ENCODE measurements around the gene RAD9A. TPM values are rescaled to one million over a fixed set of nuclear protein-coding genes. Genes with fewer than 3 reads are reported as not detected.
A peak's percentile ranks its signal among the peaks of the same experiment; 100 is the strongest.

Gene RAD9A
- total and polyA plus RNA-seq, 9 of the 15 experiments (the other 6 are each of a cell fraction or from before 2014, with no cell fraction given) = 1.4 to 41.2 (median 16.1) TPM

DNA sequence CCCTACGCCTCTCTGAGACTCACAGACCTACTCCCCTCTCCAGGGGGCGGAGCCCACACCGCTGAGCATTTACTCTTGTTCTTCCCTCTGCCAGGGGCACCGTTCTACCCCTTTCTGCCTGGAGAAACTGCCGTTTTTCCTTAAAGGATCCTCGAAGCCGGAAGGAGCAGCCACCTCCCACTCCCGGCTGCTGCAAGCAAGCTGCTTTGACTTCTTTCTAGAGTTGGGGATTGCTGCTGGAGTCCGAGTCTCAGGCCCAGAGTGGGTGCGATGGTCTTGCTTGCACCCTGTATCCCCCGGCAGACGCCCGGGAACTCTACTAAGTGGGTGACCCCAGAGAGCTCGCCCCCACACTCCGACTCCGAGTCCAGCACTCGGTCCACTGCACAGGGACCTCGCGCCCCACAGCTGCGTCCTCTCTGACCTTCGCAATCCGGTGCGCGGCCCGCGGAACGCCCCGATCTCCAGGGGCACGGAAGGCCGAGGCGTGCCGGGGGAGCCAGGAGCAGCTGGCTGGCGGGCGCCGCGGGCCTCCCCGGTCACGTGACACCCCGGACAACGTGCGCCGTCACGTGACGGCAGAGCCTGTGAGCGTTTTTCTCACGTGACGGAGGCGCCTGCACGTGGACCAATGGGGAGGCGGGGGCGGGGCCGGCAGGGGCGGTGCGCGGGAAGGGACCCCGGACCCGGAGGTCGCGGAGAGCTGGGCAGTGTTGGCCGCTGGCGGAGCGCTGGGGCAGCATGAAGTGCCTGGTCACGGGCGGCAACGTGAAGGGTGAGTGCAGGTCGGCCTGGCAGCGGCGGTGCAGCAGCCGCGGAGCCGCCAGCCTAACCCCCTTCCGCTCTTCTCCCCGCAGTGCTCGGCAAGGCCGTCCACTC lies at the start of gene RAD9A (continued):
- TF ChIP-seq CHD7 (IDR thresholded peaks at IDR 0.05; ENCODE audit: low read depth, low read length) (no peak), DDX20 (tag; IDR thresholded peaks at IDR 0.05; ENCODE audit: low read depth) (no peak), THRA (IDR thresholded peaks at IDR 0.05) (no peak), ZBTB1 (CRISPR knock-in tag; IDR thresholded peaks at IDR 0.05; ENCODE audit: borderline replicate concordance, low read depth) (no peak), WHSC1 (IDR thresholded peaks at IDR 0.05; ENCODE audit: low read length) (no peak), CBFA2T3 (IDR thresholded peaks at IDR 0.05) (peak; percentile 30; the same call in 1 of the 2 replicates), ZBTB26 (CRISPR knock-in tag; IDR thresholded peaks at IDR 0.05) (no peak), PCBP1 (IDR thresholded peaks at IDR 0.05; ENCODE audit: low read depth, low read length, poor library complexity, severe bottlenecking) (no peak), MCM3 (IDR thresholded peaks at IDR 0.05) (no peak), KLF16 (IDR thresholded peaks at IDR 0.05) (no peak), ZKSCAN1 (IDR thresholded peaks at IDR 0.05; ENCODE audit: low read depth, low read length) (peak; percentile 46; the same call in 1 of the 2 replicates), NELFE (IDR thresholded peaks at IDR 0.05; ENCODE audit: insufficient read depth, insufficient read length) (no peak), ZNF224 (CRISPR knock-in tag; IDR thresholded peaks at IDR 0.05) (peak; percentile 55; the same call in 1 of the 2 replicates)
- TF ChIP-seq, protein P1, sequence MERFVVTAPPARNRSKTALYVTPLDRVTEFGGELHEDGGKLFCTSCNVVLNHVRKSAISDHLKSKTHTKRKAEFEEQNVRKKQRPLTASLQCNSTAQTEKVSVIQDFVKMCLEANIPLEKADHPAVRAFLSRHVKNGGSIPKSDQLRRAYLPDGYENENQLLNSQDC (CRISPR knock-in tag; IDR thresholded peaks at IDR 0.05) = no peak
